Astrocyte of the cerebellum (primary cell): Measurements from ENCODE around the gene C1orf94.

ENCODE experiments used
- DNase-seq: peaks from one replicate; pipeline ENCODE4 v3.0.0-alpha.2; 2011; ENCODE audit warnings: low read depth
- H3K4me3 ChIP-seq: 2 replicates; pipeline ENCODE4 v1.5.1; 2011; ENCODE audit warnings: mild to moderate bottlenecking, low read depth, low read length, moderate library complexity
- CTCF ChIP-seq: IDR thresholded peaks from 2 replicates; pipeline ENCODE4 v1.5.1; 2012; ENCODE audit warnings: low read length, low read depth, moderate library complexity, mild to moderate bottlenecking; ENCODE audit errors: missing control alignments
- in situ Hi-C: cut with HindIII; loops from 2 replicates; pipeline ENCODE4 v1.10.0; 2017; ENCODE audit warnings: low sequenced_read_pairs

Gene C1orf94

GRCh38 chr1:34237151-34237815, 60.6 kb downstream of the C1orf94 start:
- no peak for DNase-seq
- TF ChIP-seq CTCF: no peak
- no peak overlapping the region for H3K4me3 ChIP-seq
- in situ Hi-C loops: no loop called here

GRCh38 chr1:34245967-34246366, 69.3 kb downstream of the C1orf94 start:
- in situ Hi-C loops: no loop called here
- no peak for TF ChIP-seq CTCF
- no peak for DNase-seq

GRCh38 chr1:34250342-34250741, 73.6 kb downstream of the C1orf94 start:
- in situ Hi-C loops: no loop called here
- no peak overlapping the region for H3K4me3 ChIP-seq
- TF ChIP-seq CTCF: no peak
- DNase-seq: no peak

More at GRCh38 chr1:34245967-34246366, 69.3 kb downstream of the C1orf94 start:
- no peak overlapping the region for H3K4me3 ChIP-seq

GRCh38 chr1:34262023-34262853, 85.5 kb downstream of the C1orf94 start:
- in situ Hi-C loops: no loop called here
- no peak for DNase-seq
- TF ChIP-seq CTCF: no peak
- no peak overlapping the region for H3K4me3 ChIP-seq

GRCh38 chr1:34262921-34263320, 86.2 kb downstream of the C1orf94 start:
- no peak overlapping the region for H3K4me3 ChIP-seq
- no peak for TF ChIP-seq CTCF
- no peak for DNase-seq
- in situ Hi-C loops: no loop called here

GRCh38 chr1:34263406-34263805, 86.7 kb downstream of the C1orf94 start:
- TF ChIP-seq CTCF: no peak
- no peak for DNase-seq
- in situ Hi-C loops: no loop called here
- H3K4me3 ChIP-seq: no peak overlapping the region
